ENCODE results near the gene IMMP2L. TPM values are rescaled to one million over a fixed set of nuclear protein-coding genes. Genes with fewer than 3 reads are reported as not detected.

Gene IMMP2L
- total RNA-seq (2016; rRNA removed; fragmentation: Illumina TruSeq; extraction: Trizol) (11.3 and 16.9 TPM in 2 replicates), polyA plus RNA-seq (2011; rRNA removed) (7.8 and 8.3 TPM in 2 replicates), polyA minus RNA-seq (2011; rRNA and poly(A)+ RNA removed; ENCODE audit: low replicate concordance) (9.3 and 13.7 TPM in 2 replicates), Bru-seq, nascent RNA (percentile 55 among the genes with signal in this experiment), BruChase-seq, experiment 1, labeled RNA remaining after a 6-hour chase (percentile 65 among the genes with signal in this experiment), BruChase-seq, experiment 2, labeled RNA remaining after a 2-hour chase (percentile 76 among the genes with signal in this experiment)
- total RNA-seq (2016; cell fraction: cytosol; rRNA removed; fragmentation: Illumina TruSeq; extraction: Trizol; ENCODE audit: low read depth) = 10.8 and 11.0 TPM in 2 replicates
- 12.0 and 12.3 TPM in 2 replicates for total RNA-seq (2016; cell fraction: insoluble cytoplasmic fraction; rRNA removed; fragmentation: Illumina TruSeq; extraction: Trizol)
- total RNA-seq (2016; cell fraction: membrane; rRNA removed; fragmentation: Illumina TruSeq; extraction: Trizol) = 4.6 and 8.0 TPM in 2 replicates
- total RNA-seq (2016; cell fraction: nucleus; rRNA removed; fragmentation: Illumina TruSeq; extraction: Trizol) = 29.5 and 34.2 TPM in 2 replicates
- polyA plus RNA-seq (2011; cell fraction: cytosol; rRNA removed) = 4.7 and 8.3 TPM in 2 replicates
- 10.6 and 17.1 TPM in 2 replicates for polyA plus RNA-seq (2011; cell fraction: nucleus; rRNA removed)
- polyA plus RNA-seq (2012) = 14.0 and 16.2 TPM in 2 replicates
- polyA plus RNA-seq (2016; cell fraction: cytosol; fragmentation: Illumina TruSeq; extraction: Trizol; ENCODE audit: low read depth) = 2.4 and 3.2 TPM in 2 replicates
- 10.8 and 12.7 TPM in 2 replicates for polyA plus RNA-seq (2016; cell fraction: insoluble cytoplasmic fraction; fragmentation: Illumina TruSeq; extraction: Trizol; ENCODE audit: low read depth)
- polyA plus RNA-seq (2016; cell fraction: membrane; fragmentation: Illumina TruSeq; extraction: Trizol; ENCODE audit: low read depth) = 3.7 and 4.0 TPM in 2 replicates
- polyA plus RNA-seq (2016; cell fraction: nucleus; fragmentation: Illumina TruSeq; extraction: Trizol; ENCODE audit: insufficient read depth, low read depth) = 11.0 and 12.2 TPM in 2 replicates
- polyA minus RNA-seq (2011; cell fraction: cytosol; rRNA and poly(A)+ RNA removed) = 2.2 and 5.3 TPM in 2 replicates
- polyA minus RNA-seq (2011; cell fraction: nucleus; rRNA and poly(A)+ RNA removed) = 67.0 and 76.2 TPM in 2 replicates
- long read RNA-seq, experiment 1 = 0 reads
- long read RNA-seq, experiment 2, partial matches to known transcripts = 0 of 3 reads
- long read RNA-seq, experiment 2, other reads (novel, unspliced or antisense) = 3 of 3 reads

DNA sequence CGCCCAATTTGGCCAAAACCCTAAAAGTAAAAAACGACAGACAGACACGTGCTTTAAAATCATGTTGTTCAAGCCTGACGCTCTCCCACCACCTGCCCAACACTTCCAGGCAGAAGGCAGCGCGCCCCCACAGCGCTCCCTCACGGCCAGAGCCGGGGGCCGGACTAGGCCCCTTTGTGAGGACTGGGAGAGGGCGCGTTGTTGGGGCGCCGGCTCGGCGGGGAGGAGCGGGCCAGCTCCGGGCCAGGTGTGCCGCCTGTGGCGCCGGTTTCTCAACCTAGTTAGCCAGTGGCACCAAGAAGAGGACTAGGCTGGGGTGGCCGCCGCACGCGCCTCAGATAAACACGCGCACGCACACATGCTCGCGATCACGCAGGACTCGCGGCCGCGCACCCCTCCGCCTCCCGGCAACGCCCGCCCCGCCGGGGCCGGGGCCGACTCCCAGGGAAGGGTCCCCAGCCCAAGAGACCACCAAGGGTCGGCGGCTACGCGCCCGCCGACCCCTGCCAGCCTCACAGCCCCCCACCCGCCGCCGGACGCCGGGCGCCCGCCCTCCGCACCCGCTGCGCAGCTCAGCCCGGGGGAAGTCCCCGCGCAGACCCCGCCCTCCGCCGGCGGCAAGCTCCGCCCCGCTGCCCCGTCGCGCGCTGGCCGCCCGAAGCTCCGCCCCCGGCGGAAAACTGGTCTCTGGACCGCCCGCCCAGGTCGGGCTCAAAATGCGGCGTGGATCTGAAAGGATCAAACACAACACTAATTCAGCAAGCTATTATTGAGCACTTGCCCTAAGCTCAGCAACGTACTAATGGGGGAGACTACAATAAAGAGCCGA is at the start of gene IMMP2L:
Gene IMMP2L (minus strand): TSS at position 589 of the 829 bp plus-strand sequence.
- peak; percentile 56 for FAIRE-seq
- TF ChIP-seq ZNF781 (CRISPR knock-in tag; IDR thresholded peaks at IDR 0.05; ENCODE audit: borderline replicate concordance, not compliant biosample characterization) (peak; percentile 42), HDAC1 (CRISPR knock-in tag; IDR thresholded peaks at IDR 0.05) (peak; percentile 37; the same call in 1 of the 2 replicates), PLRG1 (conservative IDR thresholded peaks at IDR 0.05) (no peak), SPEN (CRISPR knock-in tag; IDR thresholded peaks at IDR 0.05; ENCODE audit: low read depth) (no peak), ZNF557 (CRISPR knock-in tag; IDR thresholded peaks at IDR 0.05) (no peak), SMAD1 (CRISPR knock-in tag; IDR thresholded peaks at IDR 0.05; ENCODE audit: borderline replicate concordance, low read depth) (0 out of 2 replicates have a peak, but pooled peaks have one; percentile 60), MAFG (CRISPR knock-in tag; IDR thresholded peaks at IDR 0.05) (peak; percentile 59; the same call in 1 of the 2 replicates), SMYD3 (CRISPR knock-in tag; IDR thresholded peaks at IDR 0.05) (no peak), ONECUT2 (CRISPR knock-in tag; IDR thresholded peaks at IDR 0.05) (no peak)
- TF ChIP-seq, protein P1, sequence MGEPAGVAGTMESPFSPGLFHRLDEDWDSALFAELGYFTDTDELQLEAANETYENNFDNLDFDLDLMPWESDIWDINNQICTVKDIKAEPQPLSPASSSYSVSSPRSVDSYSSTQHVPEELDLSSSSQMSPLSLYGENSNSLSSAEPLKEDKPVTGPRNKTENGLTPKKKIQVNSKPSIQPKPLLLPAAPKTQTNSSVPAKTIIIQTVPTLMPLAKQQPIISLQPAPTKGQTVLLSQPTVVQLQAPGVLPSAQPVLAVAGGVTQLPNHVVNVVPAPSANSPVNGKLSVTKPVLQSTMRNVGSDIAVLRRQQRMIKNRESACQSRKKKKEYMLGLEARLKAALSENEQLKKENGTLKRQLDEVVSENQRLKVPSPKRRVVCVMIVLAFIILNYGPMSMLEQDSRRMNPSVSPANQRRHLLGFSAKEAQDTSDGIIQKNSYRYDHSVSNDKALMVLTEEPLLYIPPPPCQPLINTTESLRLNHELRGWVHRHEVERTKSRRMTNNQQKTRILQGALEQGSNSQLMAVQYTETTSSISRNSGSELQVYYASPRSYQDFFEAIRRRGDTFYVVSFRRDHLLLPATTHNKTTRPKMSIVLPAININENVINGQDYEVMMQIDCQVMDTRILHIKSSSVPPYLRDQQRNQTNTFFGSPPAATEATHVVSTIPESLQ (CRISPR knock-in tag; conservative IDR thresholded peaks at IDR 0.05) = no peak
- TF ChIP-seq, protein P2, sequence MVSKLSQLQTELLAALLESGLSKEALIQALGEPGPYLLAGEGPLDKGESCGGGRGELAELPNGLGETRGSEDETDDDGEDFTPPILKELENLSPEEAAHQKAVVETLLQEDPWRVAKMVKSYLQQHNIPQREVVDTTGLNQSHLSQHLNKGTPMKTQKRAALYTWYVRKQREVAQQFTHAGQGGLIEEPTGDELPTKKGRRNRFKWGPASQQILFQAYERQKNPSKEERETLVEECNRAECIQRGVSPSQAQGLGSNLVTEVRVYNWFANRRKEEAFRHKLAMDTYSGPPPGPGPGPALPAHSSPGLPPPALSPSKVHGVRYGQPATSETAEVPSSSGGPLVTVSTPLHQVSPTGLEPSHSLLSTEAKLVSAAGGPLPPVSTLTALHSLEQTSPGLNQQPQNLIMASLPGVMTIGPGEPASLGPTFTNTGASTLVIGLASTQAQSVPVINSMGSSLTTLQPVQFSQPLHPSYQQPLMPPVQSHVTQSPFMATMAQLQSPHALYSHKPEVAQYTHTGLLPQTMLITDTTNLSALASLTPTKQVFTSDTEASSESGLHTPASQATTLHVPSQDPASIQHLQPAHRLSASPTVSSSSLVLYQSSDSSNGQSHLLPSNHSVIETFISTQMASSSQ (IDR thresholded peaks at IDR 0.05; ENCODE audit: low read depth) = no peak
- TF ChIP-seq, protein P2 (CRISPR knock-in tag; IDR thresholded peaks at IDR 0.05; ENCODE audit: borderline replicate concordance) = no peak

More for the DNA sequence above, at the start of gene IMMP2L:
- POLR2A ChIA-PET = interaction anchor here (1.3 kb wide), 1 partner anchor 11 kb away, joined by 3 read pairs; no protein-coding TSS in a partner anchor
- peaks cover 2% of the 10 kb centered on the region for H3K79me2 ChIP-seq (ENCODE audit: insufficient read depth, low read length)
- no peaks in the 10 kb centered on the region for H3K27me3 ChIP-seq (ENCODE audit: control insufficient read depth in 1 of 2, insufficient read depth in 2 of 2, low read length in 2 of 2)
- no peaks in the 10 kb centered on the region for H3K9me3 ChIP-seq (ENCODE audit: low read length)
- peaks cover 23% of the 10 kb centered on the region for H3K4me1 ChIP-seq (ENCODE audit: insufficient read depth, low read length)
- ATAC-seq = peak; percentile 97
- peak within 1 kb of the TSS; percentile 97 for H3K4me2 ChIP-seq (ENCODE audit: low read depth, low read length)
- peak; percentile 74 for DNase-seq (ENCODE audit: low spot score)
- peak within 1 kb of the TSS; percentile 87 for H3K9ac ChIP-seq (ENCODE audit: insufficient read depth, low read depth, low read length)
- H2AFZ ChIP-seq (ENCODE audit: low read length) = peak within 1 kb of the TSS; percentile 74
- intact Hi-C loops (cut with micrococcal nuclease; ENCODE audit: unreplicated experiment) (loop anchor here (5.0 kb wide), 1 partner anchor 470 kb away; the partner anchor contains the start of gene LRRN3), in situ Hi-C loops (cut with HindIII; ENCODE audit: extremely low pct_ligation_motif_present, low pct_unique_long_range_greater_than_20kb) (no loop called here)
- peak within 1 kb of the TSS; percentile 77 for H3K27ac ChIP-seq (ENCODE audit: extremely low read length, insufficient read depth, low read length)
- no TSS peak for BruUV-seq (replicated peaks)
- CTCF ChIA-PET (ENCODE audit: low intra/inter-chr PET ratio, low total read pairs) = no interaction called here
- peak within 1 kb of the TSS; percentile 66 to 81 (median 80) for H3K4me3 ChIP-seq (replicated peaks in 1 of 3; ENCODE audit: insufficient read depth in 1 of 3, low read depth in 2 of 3, low read length in 3 of 3)
- WGBS (ENCODE audit: low lambda C conversion rate) = 2% methylated on average over 6 of the region's 84 CpGs
- H4K20me1 ChIP-seq (ENCODE audit: insufficient read depth, low read length) = no peaks in the 10 kb centered on the region
- H3K36me3 ChIP-seq (replicated peaks in 1 of 2; ENCODE audit: control insufficient read depth in 1 of 2, insufficient read depth in 2 of 2, low read length in 2 of 2) = peaks cover 0 to 7% of the 10 kb centered on the region in 2 experiments; a peak in 2 of 5 replicates

Measured in HepG2 (cell line).